Peyer's patch (tissue), 4 donors: ENCODE results near the gene PRKCI. TPM values are rescaled to one million over a fixed set of nuclear protein-coding genes. Genes with fewer than 3 reads are reported as not detected.

Experiments
- DNase-seq, 3 donors: peaks; one replicate each; pipeline ENCODE4 v3.0.0-alpha.2; 2017 to 2019
- H3K27ac ChIP-seq, 4 donors: fragments of 200-600 bp; sonication (generic); one replicate each; pipeline ENCODE4 v1.5.1; 2016 to 2019
- H3K27me3 ChIP-seq, 2 donors: fragments of 200-600 bp; sonication (generic); one replicate each; pipeline ENCODE4 v1.5.1; 2019
- H3K36me3 ChIP-seq, 3 donors: fragments of 200-600 bp; sonication (generic); one replicate each; pipeline ENCODE4 v1.5.1; 2016 to 2019
- H3K4me1 ChIP-seq, 4 donors: fragments of 200-600 bp; sonication (generic); one replicate each; pipeline ENCODE4 v1.5.1; 2016 to 2019
- H3K4me3 ChIP-seq, 4 donors: fragments of 200-600 bp; sonication (generic); 1 replicate in 3 of 4; 2 replicates in 1 of 4; pipeline ENCODE4 v1.5.1; 2016 to 2019; ENCODE audit warnings: mild to moderate bottlenecking in 1 of 4
- H3K9me3 ChIP-seq, 4 donors: fragments of 200-600 bp; sonication (generic); one replicate each; pipeline ENCODE4 v1.5.1; 2016 to 2019; ENCODE audit warnings: mild to moderate bottlenecking in 1 of 4
- CTCF ChIP-seq, 6 experiments: fragments of 450-650 bp in 4 of 6; fragments of 200-600 bp in 2 of 6; sonication (generic) in 1 of 6; IDR thresholded peaks; one replicate each; pipeline ENCODE4 v1.5.1; 2017 to 2019; ENCODE audit warnings: antibody characterized with exemption in 6 of 6, mild to moderate bottlenecking in 3 of 6, moderate library complexity in 1 of 6
- POLR2A ChIP-seq, 2 donors: fragments of 450-650 bp; IDR thresholded peaks; one replicate each; pipeline ENCODE4 v1.5.1; 2017; ENCODE audit warnings: antibody characterized with exemption in 2 of 2, mild to moderate bottlenecking in 2 of 2, moderate library complexity in 2 of 2
- total RNA-seq, 4 donors: library from RNA; depleted of rRNA; stranded (reverse); fragments of >200 nt; gene quantifications; one replicate each; pipeline ENCODE4 v1.1.0, GENCODE V29; 2016

Gene PRKCI
- total RNA-seq, 4 donors from 2014 or later: 22.1 to 50.3 (median 43.5) TPM

GRCh38 chr3:170309046-170309445, 86.8 kb downstream of the PRKCI start:
- Histone ChIP-seq H3K4me1 (no peaks in the 10 kb centered on the region), H3K9me3 (no peaks in the 10 kb centered on the region), H3K36me3 (no peaks in the 10 kb centered on the region), H3K4me3 (no peak overlapping the region), H3K27me3 (no peaks in the 10 kb centered on the region), H3K27ac (no peak overlapping the region)
- no peak for DNase-seq
- TF ChIP-seq CTCF (IDR thresholded peaks at IDR 0.05) (no peak), POLR2A (IDR thresholded peaks at IDR 0.05) (no peak)

DNA sequence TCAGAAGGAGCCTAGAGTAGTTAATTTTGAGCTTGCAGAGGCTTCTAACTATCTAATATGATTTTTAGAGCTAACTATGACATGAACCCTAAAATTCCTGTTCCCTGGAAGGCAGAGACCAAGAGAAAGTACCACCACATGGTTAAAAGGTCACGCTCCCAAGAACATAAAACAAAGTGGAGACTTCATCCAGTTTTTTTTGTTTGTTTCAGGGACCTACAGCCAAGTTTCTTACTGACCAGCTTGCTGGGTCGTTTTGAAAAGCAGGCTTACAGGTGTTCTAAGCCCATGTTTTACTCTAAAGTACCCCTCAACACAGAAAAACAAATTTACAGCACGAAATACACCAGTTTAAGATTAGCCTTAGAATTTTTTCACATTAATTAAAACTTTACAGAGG, 95.7 kb downstream of the PRKCI start:
- no peaks in the 10 kb centered on the region for H3K27me3 ChIP-seq
- no peaks in the 10 kb centered on the region for H3K4me1 ChIP-seq
- DNase-seq: no peak
- H3K27ac ChIP-seq: no peak overlapping the region
- H3K36me3 ChIP-seq: no peaks in the 10 kb centered on the region
- no peaks in the 10 kb centered on the region for H3K9me3 ChIP-seq
- no peak overlapping the region for H3K4me3 ChIP-seq
- TF ChIP-seq POLR2A (IDR thresholded peaks at IDR 0.05) (no peak), CTCF (IDR thresholded peaks at IDR 0.05) (no peak)

- no peaks in the 10 kb centered on the region for H3K4me1 ChIP-seq
- no peak overlapping the region for H3K27ac ChIP-seq
- no peak for TF ChIP-seq POLR2A (IDR thresholded peaks at IDR 0.05)
- TF ChIP-seq CTCF (IDR thresholded peaks at IDR 0.05): no peak
- no peak overlapping the region for H3K4me3 ChIP-seq
- no peaks in the 10 kb centered on the region for H3K36me3 ChIP-seq
- no peak for DNase-seq
- H3K9me3 ChIP-seq: no peaks in the 10 kb centered on the region
- H3K27me3 ChIP-seq: no peaks in the 10 kb centered on the region
These were observed 98.4 kb downstream of the PRKCI start for GRCh38 chr3:170320461-170321121.

- H3K27ac ChIP-seq: no peak overlapping the region
- no peaks in the 10 kb centered on the region for H3K27me3 ChIP-seq
- no peaks in the 10 kb centered on the region for H3K9me3 ChIP-seq
- no peak for DNase-seq
- H3K4me1 ChIP-seq: no peaks in the 10 kb centered on the region
- no peaks in the 10 kb centered on the region for H3K36me3 ChIP-seq
- H3K4me3 ChIP-seq: no peak overlapping the region
- no peak for TF ChIP-seq POLR2A (IDR thresholded peaks at IDR 0.05)
- no peak for TF ChIP-seq CTCF (IDR thresholded peaks at IDR 0.05)
These were observed 99.3 kb downstream of the PRKCI start for GRCh38 chr3:170321321-170322034.

DNA sequence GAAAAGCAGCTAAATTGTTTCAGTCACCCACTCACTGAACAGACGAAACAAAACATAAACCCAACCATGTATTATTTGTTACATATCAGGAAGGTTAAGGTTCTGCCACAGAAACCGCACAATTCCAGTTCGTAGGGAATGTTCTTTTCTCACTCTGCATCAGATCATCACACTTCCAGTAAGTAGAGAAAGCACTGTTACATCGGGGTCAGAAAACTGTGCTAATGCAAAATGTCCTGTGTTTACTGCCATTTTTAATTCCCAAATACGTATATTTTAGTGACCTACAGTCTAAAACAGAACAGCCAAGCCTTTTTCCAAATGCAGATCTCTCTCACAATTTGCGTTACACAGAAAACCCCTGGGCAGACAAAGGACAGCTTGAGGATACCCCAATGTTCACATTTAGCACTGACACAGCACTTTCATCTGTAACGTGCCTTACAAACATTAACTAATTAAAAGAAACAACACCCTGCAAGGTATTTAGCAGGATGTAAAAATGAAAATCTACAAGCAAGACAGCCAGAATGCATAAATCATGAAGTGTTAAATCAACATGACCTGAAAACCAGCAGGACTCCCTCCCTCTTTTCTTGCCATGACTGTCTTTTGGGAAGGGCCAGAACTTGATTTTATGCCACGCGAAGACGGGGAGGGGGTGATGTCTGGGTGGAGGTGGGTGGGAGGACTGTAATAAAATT, 100.5 kb downstream of the PRKCI start:
- H3K27ac ChIP-seq: no peak overlapping the region
- H3K27me3 ChIP-seq: no peaks in the 10 kb centered on the region
- TF ChIP-seq CTCF (IDR thresholded peaks at IDR 0.05) (no peak), POLR2A (IDR thresholded peaks at IDR 0.05) (no peak)
- H3K36me3 ChIP-seq: no peaks in the 10 kb centered on the region
- no peaks in the 10 kb centered on the region for H3K4me1 ChIP-seq
- H3K4me3 ChIP-seq: no peak overlapping the region
- no peak for DNase-seq
- H3K9me3 ChIP-seq: no peaks in the 10 kb centered on the region
